Erythroblast (primary cell): Measurements from ENCODE around the gene PLCB4.

ENCODE experiments used
- DNase-seq, 2 experiments: peaks; one replicate each; lab custom pipeline; 2025; lab: John Stamatoyannopoulos, UW
- GATA1 ChIP-seq: IDR thresholded peaks from 2 replicates; pipeline ENCODE4 v1.6.1; 2011; ENCODE audit warnings: low read depth, mild to moderate bottlenecking, control low read depth, low read length, moderate library complexity
- POLR2A ChIP-seq: IDR thresholded peaks from 2 replicates; pipeline ENCODE4 v1.6.1; 2011; ENCODE audit warnings: mild to moderate bottlenecking, low read length

PLCB4 gene

GRCh38 chr20:9444921-9445320 is 376.0 kb downstream of the PLCB4 start:
- no peak for DNase-seq
- TF ChIP-seq POLR2A (no peak), GATA1 (no peak)

DNA sequence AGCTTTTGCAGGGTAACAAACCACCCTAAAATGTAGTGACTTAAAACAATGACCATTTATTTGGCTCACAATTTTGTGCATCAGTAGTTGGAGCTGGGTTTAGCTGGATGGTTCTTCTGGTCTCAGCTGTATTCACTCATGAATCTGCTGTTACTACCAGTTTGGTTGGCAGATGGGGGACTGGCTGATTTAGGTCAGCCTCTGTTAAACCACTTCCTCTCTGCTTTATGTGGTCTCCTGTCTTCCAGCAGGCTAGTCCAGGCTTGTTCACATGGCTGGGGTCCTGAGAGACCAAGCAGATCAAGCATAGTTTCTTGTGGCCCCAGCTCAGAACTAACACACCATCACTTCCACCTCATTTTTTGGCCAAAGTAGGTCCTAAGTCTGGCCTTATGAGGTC is 378.3 kb downstream of the PLCB4 start:
- TF ChIP-seq GATA1 (no peak), POLR2A (no peak)
- DNase-seq, result no peak

- no peak for DNase-seq
- TF ChIP-seq POLR2A (no peak), GATA1 (no peak)
Observed at GRCh38 chr20:9453201-9453600, 384.3 kb downstream of the PLCB4 start.

- no peak for DNase-seq
- TF ChIP-seq POLR2A, result no peak
- no peak for TF ChIP-seq GATA1
Observed at GRCh38 chr20:9454791-9455190, 385.9 kb downstream of the PLCB4 start.

- TF ChIP-seq GATA1 (no peak), POLR2A (no peak)
- no peak for DNase-seq
Observed at GRCh38 chr20:9457136-9457535, 388.2 kb downstream of the PLCB4 start.

- TF ChIP-seq POLR2A, result no peak
- no peak for TF ChIP-seq GATA1
- peak; percentile 4 to 24 for DNase-seq
Observed at GRCh38 chr20:9458138-9458796, 389.4 kb downstream of the PLCB4 start.

DNA sequence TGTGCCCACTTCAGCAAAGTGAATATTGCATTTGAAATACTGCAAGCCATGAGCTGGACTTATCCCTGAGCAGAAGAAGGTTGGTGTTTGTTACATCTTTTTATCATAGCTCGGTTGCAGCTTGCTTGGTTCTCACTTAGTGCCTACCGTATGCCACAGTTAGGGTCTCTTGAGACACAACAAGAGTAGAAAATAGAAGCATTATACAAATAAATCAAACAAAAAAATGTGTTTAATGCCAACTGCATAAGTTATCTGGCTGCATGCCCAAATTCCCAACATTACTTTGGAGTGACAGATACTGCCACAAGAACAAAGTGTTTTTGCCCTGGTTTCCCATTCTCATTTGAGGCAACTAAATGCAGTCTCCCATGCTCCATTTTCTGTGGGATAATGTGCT is 391.6 kb downstream of the PLCB4 start:
- TF ChIP-seq GATA1 (no peak), POLR2A (no peak)
- DNase-seq, result no peak

DNA sequence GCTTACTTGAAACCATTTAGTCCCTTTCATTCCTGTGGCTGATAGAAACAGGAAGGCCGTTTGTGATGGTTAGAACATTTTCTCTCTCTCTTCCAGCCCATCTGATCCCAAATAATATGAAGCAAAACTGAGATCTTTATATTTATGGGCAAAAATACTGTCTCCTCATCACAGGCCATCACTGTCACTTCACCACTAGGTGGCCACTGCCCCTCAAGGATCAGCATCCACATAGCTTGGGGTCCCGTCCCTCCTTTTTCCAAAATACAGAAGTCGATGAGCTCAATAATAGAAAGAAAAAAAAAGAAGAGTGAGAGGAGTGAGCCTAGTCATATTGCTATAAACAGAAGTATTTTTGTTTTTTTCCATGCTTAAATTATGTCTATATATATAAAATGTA is 399.1 kb downstream of the PLCB4 start:
- DNase-seq, result no peak
- TF ChIP-seq GATA1, result no peak
- TF ChIP-seq POLR2A, result no peak

DNA sequence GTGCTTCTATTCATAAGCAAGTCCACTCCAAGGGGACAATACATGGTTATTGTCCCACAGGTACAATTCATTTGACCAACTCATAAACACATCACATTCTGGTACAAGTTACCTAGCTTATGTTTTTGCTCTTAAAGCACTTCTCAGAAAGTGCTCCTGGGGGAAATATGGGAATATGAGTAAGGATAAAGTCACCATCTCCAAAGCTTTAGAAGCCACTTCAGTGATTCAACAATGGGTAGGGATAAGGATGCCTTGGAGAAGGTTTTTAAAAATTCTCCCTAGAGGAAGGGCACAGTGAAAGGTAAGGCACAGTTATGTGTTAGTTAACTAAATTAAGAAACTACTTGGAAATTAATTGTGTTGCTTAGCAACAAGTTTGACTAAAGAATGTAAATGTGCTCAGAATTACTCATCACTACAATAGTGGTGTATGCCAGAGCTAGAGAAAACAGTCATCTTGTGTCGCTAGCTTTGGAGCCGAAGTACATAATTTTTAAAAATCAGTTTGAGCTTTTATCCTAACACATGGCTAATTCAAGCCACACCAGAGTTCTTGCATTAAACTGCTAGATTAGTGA is 406.0 kb downstream of the PLCB4 start:
- no peak for DNase-seq
- TF ChIP-seq POLR2A (no peak), GATA1 (no peak)

- no peak for DNase-seq
- TF ChIP-seq GATA1 (no peak), POLR2A (no peak)
Observed at GRCh38 chr20:9475456-9475855, 406.6 kb downstream of the PLCB4 start.

- TF ChIP-seq POLR2A (no peak), GATA1 (no peak)
- no peak for DNase-seq
Observed at GRCh38 chr20:9476174-9476573, 407.3 kb downstream of the PLCB4 start.

DNA sequence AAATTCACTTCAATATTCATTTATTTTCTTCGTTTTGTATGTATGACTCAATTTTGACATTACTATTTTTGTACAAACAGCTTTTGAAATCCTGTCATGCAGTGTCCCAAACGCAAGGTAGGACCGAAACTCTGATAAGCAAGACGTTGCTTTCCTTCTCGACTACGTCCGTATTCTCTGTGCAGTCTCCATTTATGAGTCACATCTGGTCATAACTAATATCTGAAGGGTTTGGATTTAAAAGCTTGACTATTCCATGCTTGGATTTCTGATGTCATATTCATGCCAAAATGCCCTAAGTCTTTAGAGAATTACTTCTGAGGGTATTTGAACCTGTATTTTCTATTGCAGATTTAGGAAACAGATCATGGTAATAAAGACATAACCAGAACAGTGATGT is 407.8 kb downstream of the PLCB4 start:
- TF ChIP-seq POLR2A (no peak), GATA1 (no peak)
- DNase-seq, result no peak

GRCh38 chr20:9478771-9479170 is 409.9 kb downstream of the PLCB4 start:
- DNase-seq, result no peak
- TF ChIP-seq POLR2A (no peak), GATA1 (no peak)

DNA sequence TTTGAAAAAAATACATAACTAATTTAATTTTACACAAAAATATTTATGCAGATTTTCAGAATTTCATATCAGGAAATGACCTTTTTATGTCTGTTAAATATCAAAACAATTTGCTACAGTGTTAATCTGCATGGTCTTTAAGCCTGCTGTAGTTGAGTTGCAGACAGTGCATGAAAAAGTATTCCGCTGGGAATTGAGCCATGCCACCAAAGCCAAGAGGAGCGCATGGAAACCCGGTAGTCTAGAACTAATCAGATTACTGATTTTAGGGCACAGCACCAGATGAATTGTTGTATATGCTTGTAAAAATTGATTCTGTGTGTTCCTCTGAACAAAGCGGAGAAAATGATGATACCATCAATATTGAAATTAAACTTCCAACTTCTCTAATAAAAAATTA is 411.2 kb downstream of the PLCB4 start:
- DNase-seq, result no peak
- TF ChIP-seq POLR2A (no peak), GATA1 (no peak)

- DNase-seq, result no peak
- TF ChIP-seq GATA1 (no peak), POLR2A (no peak)
Observed at GRCh38 chr20:9482180-9482579, 413.3 kb downstream of the PLCB4 start.

GRCh38 chr20:9483131-9483530 is 414.2 kb downstream of the PLCB4 start:
- no peak for DNase-seq
- no peak for TF ChIP-seq POLR2A
- TF ChIP-seq GATA1, result no peak
